ENCODE data around the gene LCN10. TPM values are rescaled to one million over a fixed set of nuclear protein-coding genes. Genes with fewer than 3 reads are reported as not detected.
A peak's percentile ranks its signal among the peaks of the same experiment; 100 is the strongest.

The LCN10 gene
- total and polyA plus RNA-seq, 9 of the 15 experiments (the other 6 are each of a cell fraction or from before 2014, with no cell fraction given): 0.10 to 0.21 (median 0.14) TPM; not detected in 6

GRCh38 chr9:136791516-136792276, 49.0 kb upstream of the LCN10 start (continued):
- TF ChIP-seq TAL1 (IDR thresholded peaks at IDR 0.05) (no peak), ZBTB33 (CRISPR knock-in tag; IDR thresholded peaks at IDR 0.05) (peak; percentile 69; the same call in 1 of the 2 replicates), MED1 (CRISPR knock-in tag; IDR thresholded peaks at IDR 0.05; ENCODE audit: borderline replicate concordance) (no peak), SP1 (CRISPR knock-in tag; IDR thresholded peaks at IDR 0.05) (no peak; the same call in 1 of the 2 replicates), PRMT5 (CRISPR knock-in tag; IDR thresholded peaks at IDR 0.05) (0 out of 2 replicates have a peak, but pooled peaks have one; percentile 37), RBM14 (IDR thresholded peaks at IDR 0.05; ENCODE audit: borderline replicate concordance, insufficient read depth, low read depth, low read length) (0 out of 2 replicates have a peak, but pooled peaks have one; percentile 74), PHB (CRISPR knock-in tag; IDR thresholded peaks at IDR 0.05) (0 out of 2 replicates have a peak, but pooled peaks have one; percentile 68), SNIP1 (IDR thresholded peaks at IDR 0.05; ENCODE audit: low read depth) (no peak), ZBTB7A (IDR thresholded peaks at IDR 0.05; ENCODE audit: borderline replicate concordance, control insufficient read depth, low read depth, low read length) (peak; percentile 95), SMARCE1 (IDR thresholded peaks at IDR 0.05) (peak; percentile 14; the same call in 1 of the 2 replicates), CTBP1 (IDR thresholded peaks at IDR 0.05; ENCODE audit: borderline replicate concordance) (peak; percentile 90), HIVEP1 (CRISPR knock-in tag; IDR thresholded peaks at IDR 0.05) (no peak; the same call in 1 of the 2 replicates), ZNF511 (CRISPR knock-in tag; IDR thresholded peaks at IDR 0.05) (peak; percentile 87), MYC (IDR thresholded peaks at IDR 0.05; ENCODE audit: low read depth, low read length) (no peak), MYC (CRISPR knock-in tag; IDR thresholded peaks at IDR 0.05; ENCODE audit: borderline replicate concordance, low read depth) (no peak), EP400 (IDR thresholded peaks at IDR 0.05) (peak; percentile 47; the same call in 1 of the 2 replicates), BRF2 (IDR thresholded peaks at IDR 0.05; ENCODE audit: borderline replicate concordance, insufficient read depth, insufficient read length) (no peak), ATF1 (CRISPR knock-in tag; IDR thresholded peaks at IDR 0.05) (no peak), ATF1 (tag; IDR thresholded peaks at IDR 0.05) (peak; percentile 14; the same call in 1 of the 2 replicates), ZNF76 (CRISPR knock-in tag; IDR thresholded peaks at IDR 0.05; ENCODE audit: borderline replicate concordance) (peak; percentile 77; the same call in 1 of the 2 replicates), FOXK1 (CRISPR knock-in tag; IDR thresholded peaks at IDR 0.05; ENCODE audit: borderline replicate concordance) (0 out of 2 replicates have a peak, but pooled peaks have one; percentile 51), RBM34 (IDR thresholded peaks at IDR 0.05; ENCODE audit: borderline replicate concordance, insufficient read depth, low read length) (no peak), PKNOX1 (IDR thresholded peaks at IDR 0.05) (no peak; the same call in 1 of the 2 replicates)
